Measurements from ENCODE around the gene PROM1.

DNA sequence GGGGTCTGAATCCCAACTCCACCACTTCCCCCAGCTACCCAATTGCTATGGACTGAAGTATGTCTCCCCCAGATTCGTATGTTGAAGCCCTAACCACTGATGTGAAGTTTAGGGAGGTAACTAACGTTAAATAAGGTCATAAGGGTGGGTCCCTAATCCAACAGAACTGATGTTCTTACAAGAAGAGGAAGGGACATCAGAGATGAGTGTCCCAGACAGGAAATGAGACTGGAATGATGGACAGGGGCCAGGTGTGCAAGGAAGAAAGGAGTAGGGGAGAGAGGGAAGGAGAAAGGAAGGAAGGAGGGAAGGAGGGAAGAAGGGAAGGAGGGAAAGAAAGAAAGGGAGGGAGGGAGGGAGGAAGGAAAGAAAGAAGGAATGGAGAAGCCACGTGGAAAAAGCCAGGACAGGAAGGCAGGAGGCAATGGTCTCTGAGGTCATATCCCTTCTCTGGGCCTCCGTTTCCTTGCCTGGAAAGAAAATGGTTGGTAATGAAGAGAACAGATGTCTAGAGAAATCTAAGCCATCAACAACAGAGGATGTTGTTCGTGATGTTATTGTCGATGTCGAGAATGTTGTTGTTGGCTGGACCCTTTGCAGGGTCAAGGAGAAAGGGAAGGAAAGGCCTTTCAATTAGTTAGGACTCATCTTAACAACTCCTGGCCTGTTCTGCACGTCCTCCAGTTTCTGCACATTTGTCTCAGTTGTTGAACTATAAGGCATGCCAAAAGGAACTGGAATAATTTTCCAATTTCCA, 61.8 kb downstream of the PROM1 start:
- TF ChIP-seq, protein P1, sequence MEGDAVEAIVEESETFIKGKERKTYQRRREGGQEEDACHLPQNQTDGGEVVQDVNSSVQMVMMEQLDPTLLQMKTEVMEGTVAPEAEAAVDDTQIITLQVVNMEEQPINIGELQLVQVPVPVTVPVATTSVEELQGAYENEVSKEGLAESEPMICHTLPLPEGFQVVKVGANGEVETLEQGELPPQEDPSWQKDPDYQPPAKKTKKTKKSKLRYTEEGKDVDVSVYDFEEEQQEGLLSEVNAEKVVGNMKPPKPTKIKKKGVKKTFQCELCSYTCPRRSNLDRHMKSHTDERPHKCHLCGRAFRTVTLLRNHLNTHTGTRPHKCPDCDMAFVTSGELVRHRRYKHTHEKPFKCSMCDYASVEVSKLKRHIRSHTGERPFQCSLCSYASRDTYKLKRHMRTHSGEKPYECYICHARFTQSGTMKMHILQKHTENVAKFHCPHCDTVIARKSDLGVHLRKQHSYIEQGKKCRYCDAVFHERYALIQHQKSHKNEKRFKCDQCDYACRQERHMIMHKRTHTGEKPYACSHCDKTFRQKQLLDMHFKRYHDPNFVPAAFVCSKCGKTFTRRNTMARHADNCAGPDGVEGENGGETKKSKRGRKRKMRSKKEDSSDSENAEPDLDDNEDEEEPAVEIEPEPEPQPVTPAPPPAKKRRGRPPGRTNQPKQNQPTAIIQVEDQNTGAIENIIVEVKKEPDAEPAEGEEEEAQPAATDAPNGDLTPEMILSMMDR (IDR thresholded peaks at IDR 0.05; ENCODE audit: insufficient read depth, low read length, poor library complexity, severe bottlenecking) = no peak
- TF ChIP-seq EZH2phosphoT487 (conservative IDR thresholded peaks at IDR 0.05; ENCODE audit: low read length) = no peak
